Measurements from ENCODE around the gene DLG2.

DLG2 gene

DNA sequence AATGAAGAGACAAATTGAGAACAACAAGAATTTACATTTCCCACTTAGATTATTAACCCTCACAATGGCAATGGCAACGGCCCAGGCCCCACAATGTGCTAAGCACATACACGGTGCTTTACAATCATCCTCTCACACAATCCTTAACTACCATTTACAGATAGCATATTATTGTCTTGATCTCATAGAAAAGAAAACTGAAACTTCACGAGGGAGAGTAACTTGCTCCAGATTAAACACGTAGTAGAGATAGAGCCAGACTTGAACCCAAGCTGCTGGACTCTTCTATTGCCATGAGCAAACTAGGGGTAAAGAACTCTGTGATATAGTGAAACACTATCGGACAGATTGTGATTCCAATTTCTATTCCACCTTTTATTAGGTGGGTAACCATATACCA lies 665.1 kb downstream of the DLG2 start:
- no peak for DNase-seq

DNA sequence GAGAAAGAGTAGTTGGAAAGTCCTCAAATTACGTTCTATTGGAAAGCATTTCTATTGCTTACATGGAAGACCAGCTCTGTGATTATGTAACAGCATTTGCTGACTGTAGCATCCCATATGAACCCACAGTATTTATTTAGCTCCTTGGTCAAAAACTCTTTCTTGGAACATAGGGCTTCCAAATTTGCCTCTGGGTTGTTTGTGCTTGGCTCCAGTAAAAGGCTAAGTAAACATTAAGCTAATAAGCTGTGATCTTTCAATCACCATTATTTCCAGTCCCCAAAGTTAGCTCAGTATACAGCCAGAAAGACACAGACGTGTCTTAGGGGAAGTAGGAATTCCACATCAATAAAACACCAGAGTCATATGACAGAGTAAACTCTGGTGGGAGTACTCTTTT lies 668.8 kb downstream of the DLG2 start:
- no peak for DNase-seq

DNA sequence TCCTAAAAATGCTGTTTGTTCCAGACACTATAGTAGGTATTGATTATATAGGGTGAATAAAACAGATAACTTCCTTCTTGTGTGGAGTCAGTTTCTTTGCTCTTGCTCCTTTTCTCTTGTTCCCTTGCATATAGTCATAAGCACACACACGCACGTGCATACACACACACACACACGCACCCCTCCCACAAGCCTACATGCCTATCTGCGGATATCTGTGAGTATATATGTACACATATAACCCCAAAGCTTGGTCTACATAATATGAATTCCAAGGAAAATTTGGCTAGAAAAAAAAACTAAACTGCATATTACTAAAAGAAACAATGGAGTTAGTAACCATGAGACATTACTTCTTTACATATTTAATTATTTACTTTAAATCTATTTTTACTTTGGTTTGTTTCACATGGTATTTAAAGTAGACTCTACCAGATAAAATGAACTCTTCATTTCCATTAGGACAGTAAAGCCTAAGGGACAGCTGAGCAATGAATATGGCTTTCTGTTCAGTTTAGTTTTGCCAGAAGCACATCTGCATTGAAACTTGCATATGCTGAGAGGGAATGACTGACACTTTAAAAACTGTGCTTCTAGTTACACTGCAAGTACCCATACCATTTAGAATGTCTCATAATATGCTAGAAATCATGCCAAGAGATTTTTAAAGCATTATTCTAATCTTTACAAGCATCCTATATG lies 676.4 kb downstream of the DLG2 start:
- no peak for DNase-seq

DNA sequence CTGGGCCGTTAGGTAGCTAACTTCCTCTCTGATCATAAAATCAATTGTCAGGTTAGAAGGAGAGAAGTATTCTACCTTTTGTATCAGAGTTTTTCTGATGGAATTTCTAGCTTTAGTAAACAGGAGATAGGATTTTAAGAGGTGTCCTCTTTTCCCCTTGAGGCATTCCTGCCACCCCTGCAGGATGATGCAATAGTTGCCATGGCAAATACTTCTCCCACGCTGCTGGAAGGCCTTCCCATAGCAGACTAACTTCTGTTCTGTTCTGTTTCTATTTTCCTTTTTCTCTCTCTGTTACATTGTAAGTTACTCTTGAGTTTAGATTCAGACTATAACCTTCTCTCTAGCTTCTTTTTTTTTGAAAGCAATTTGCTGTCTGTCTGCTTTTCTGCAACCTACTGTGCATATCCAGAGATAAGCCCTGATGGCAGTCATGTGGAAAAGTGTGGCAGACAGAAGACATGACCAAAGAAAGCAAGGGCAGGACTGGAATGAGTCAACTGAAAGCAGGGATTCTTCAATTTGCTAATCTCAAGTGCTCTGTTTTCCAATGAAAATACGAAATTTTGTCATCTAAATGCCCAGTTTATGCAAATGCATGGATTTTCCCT lies 679.1 kb downstream of the DLG2 start:
- DNase-seq: no peak

DNA sequence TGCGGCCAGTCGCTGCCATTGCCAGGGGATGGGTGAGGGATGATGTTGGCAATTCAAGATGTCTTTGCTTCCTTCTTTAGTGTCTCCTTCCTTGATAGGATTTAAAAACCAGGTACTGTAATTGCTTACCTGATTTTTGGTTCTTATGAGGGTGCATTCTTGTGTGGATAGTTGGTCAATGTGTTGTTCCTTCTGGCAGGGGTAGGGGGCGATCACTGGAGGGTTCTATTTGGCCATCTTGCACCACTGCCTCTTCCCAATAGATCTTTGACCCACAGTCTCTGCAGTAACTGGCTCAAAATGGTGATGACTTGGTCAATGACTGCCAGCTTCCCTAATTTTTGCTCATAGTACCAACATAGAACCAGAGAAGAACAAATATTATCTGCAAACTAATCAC lies 680.1 kb downstream of the DLG2 start:
- DNase-seq: no peak

DNA sequence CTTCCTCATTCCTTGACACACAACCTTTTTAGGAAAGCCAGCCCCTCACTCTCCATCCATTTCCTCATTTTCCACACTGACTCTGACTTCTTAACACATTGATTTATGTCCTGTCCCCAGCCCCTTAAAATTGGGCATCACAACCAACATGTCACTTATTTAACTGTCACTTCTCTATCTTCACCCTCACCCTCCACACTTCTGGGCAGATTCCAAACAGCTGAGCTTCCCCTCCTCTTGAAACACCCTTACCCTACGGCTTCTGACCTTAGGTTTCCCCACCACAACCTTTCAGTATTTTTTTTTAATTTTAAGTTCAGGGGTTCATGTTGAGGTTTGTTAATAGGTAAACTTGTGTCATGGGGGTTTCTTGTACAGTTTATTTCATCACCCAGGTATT lies 696.3 kb downstream of the DLG2 start:
- DNase-seq: no peak

DNA sequence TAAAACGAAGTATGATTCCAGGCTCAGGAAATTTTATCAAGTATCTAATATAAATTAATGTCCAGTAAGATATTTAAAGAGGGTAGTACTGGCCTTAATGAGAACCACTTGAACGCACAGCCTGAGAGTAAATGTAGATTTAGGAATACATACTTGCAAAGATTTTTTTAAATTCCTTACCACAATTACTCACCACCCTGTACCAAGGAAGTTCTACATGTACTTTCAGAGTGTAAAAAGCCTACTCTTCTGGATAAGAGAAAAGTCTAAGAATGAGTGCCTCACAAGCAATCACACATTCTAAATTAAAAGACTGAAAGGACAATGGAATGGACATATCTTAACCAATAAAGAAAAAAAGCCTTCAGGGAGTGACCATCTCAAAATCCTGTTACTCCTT lies 697.4 kb downstream of the DLG2 start:
- DNase-seq: no peak

DNA sequence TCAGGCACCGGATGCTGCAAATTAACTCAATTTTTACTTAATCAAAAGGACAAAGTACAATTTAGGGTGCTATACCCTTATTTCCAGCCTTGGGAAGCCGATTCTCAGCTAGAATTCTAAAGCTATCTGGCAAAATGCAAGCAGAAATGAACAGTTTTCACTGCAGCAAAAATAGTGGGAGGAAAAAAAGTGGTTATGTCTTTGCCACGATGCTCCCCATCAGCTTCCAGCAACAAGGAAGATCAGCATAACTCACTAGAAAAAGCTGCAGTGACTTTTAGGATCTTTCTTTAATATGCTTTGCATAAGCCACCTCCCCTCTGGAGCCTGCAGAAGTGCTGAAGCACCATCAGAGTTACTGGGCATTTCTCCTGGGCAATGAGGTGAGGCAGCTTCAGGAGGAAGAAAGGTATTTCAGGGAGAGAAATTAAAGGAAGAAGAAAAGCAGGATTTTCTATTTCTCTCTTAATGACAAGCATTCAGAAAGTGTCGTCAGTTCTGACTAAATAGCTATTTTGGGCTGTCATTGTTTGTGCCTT lies 702.9 kb downstream of the DLG2 start:
- no peak for DNase-seq

DNA sequence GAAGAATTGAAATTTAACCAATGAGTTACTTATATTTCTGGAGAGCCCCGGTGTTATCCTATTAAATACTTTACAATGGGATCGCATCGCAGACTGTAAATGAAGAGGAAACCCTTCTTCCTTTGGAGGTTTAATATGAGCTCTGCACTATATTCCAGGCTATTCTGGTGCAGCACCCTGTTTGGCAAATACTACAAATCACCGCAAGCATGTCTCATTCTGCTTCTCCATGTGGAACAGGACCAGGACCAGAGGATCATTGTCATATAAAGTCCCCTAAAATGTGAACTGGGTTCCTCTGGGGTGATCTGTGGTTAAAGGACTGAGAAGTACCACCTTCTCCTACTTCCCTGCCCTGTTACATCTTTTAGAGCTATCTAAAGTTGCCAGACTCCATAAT lies 703.7 kb downstream of the DLG2 start:
- DNase-seq: no peak

DNA sequence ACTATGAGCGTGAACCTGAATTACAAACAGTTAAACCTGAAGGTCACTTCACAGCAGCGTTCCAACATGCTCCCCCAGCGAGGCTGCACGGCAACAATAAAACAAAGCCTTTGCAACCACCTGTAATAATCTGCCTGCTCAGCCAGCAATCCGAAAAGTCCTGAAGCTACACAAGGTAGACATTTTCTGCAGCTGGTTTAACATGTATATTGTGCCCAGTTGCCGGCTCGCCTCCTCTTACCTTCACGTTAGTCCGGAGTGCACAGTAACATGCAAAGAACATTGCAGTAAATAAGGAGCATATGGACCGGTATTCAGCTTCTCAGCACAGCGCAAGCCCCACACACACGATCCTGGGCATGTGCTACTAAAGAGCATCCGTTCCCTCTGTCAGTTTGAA lies 704.3 kb downstream of the DLG2 start:
- no peak for DNase-seq

DNA sequence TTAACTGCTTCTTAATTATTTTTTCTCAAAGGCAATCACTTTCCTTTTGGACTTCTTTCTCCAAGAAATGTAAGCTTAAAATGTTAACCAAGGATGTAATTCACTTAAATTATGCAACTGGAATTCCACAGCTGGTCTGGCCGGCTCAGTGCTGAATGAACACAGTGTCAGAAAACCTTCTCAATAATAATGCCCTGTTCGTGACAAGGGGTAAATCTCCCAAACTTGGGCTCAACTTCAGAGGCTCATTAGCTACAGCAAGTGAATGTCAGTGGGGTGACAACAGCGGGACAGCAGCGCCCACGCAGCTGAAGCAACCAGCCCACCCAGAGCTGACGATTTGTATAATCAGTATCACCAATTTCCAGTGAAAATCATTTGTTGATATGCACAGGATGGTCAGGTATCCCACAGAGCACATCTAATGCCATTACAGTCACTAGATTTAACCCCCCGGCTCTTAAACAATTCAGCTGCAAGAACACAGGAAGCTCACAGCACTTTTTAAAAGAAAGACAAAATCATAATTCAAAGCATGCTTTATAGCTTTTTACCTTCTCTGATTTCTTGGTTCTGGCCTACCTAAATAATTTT lies 704.8 kb downstream of the DLG2 start:
- DNase-seq: no peak

DNA sequence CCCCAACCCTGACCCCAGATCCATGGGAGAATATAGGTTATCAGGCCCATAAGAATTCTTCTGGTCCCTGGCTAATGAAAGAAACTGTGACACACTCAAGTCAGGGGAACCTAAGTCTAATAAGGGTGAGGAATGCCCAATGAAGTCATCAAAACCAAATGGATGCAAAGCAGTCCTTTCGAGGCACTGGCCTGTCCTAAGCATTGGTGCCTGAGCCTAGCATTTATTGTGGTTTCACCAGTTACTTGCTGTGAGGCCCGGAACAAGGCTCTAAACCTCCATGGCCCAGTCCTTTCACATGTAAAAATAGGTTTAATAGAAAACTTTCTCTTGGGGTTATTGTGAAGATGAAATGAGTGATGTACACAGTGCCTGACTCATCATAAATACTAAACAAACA lies 712.6 kb downstream of the DLG2 start:
- DNase-seq: no peak

DNA sequence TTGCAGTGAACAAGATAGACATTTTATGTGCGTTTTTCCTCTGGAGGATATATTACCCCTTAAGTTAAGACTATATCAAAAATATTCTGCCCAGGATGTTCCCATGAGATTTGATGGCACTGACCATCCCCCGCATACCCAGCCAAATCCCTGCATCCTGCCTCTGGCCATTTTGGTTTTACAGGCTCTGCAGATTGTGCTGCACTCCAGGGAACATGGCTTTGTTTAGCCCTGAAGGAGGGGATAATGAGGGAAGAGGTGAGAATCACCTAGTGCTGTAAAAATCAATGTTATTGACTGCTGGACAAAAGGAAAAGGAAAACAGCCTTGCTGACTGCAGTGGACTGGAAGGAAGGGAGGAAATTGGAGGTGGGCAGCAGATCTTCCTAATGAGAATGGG lies 717.4 kb downstream of the DLG2 start:
- DNase-seq: no peak

DNA sequence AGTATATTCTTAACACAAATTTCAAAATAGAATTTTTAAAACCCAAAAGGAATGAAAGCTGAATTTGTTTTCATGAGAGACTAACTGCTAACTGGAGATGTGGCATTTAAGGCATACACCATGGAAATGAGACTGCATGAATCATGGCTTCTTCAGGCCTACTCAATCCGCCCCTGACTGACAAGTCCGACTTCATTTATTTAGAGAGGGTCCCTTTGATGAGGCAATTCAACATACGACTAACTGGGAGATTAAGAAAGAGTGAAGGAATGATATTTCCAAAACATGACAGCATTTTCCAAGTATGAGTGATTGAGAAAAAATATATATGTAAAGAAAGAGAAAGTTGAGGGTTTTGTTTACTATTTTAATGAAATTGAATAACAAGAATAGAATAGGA lies 720.1 kb downstream of the DLG2 start:
- no peak for DNase-seq

DNA sequence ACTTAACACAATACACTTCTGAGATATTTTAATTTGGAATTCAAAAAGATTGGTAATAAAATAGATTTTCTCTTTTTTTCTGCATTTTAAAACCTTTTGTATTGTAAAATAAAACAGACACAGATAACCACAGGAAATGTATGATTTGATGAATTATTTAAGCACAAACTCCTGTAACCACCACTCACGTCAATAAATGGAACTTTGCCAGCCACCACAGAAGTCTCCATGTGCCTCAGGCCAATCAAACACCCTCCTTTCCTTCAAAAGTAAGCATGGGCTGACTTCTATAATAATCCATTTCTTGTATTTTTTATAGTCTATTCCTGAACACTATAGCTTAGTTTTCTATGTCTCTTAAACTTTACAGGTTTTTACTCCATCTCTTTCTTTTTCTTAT lies 721.7 kb downstream of the DLG2 start:
- no peak for DNase-seq

DNA sequence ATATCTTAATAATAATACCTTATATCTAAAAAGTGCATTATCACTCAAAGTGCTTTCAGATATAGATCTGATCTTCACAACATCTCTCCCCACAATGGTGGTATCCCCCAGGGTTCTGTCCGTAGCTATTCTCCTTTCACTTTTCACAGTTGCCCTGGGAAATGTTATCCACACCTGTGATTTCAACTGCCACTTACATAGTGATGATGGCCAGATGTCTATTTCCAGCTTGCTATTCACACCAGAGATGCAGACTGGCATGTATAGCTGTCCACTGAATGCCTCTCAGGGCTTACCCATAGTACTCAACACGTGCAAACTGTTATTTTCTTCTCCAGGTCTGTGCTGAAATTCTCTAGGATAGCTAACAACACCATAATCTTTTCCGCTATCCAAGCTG lies 724.7 kb downstream of the DLG2 start:
- DNase-seq: no peak

DNA sequence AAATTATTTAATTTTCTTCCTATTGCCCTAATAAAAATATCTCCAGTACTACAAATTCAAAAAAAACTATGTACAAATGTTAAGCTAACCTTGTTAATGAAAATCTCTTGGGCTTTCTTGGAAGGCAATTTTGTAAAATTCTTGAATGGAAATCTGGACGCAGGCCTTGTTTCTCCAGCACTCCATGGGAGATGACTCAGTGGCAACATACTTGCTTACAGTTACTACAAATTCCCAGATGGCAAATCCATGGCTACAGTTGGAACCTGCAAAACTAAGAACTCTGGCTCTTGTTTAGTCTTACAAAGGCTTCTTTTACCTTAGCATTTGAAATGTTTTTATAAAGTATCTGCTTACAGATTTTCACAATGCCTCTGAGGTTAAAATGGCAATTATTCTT lies 725.2 kb downstream of the DLG2 start:
- no peak for DNase-seq

DNA sequence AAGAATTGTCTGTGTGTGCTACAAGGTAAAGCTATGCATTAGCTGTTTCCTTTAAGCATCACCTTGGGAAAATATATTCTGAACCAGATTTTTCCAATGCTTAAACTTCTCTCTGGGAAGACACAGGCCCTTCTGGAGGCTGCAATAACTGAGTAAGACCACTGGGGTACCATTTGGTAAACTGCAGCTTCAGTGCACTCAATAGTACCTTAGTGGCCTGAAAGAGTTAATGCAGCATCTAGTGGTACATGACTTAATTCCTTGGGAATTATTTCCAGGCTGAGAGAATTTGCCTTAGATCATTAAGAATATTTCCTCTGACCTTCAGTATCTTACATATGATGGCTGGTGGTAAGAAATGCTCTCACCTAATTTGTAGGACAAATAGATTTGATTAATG lies 727.4 kb downstream of the DLG2 start:
- DNase-seq: no peak

DNA sequence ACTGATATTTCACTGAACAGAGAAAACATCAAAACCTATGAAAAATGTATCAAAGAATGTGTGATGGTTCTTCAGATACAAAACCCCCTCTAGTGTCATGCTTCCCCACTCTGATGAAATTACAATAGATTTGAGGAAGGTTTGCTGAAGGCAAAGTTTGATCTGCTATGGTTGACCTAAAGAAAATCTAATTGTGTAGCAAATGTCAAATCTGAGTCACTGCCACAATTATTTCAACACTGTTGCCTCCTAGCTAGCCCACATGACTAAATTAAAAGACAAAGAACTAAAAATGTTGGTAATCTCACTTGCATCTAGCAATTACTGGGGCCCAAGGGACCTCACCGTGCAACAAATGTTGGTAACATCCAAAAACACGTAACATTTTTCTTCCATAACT lies 728.0 kb downstream of the DLG2 start:
- DNase-seq: no peak

DNA sequence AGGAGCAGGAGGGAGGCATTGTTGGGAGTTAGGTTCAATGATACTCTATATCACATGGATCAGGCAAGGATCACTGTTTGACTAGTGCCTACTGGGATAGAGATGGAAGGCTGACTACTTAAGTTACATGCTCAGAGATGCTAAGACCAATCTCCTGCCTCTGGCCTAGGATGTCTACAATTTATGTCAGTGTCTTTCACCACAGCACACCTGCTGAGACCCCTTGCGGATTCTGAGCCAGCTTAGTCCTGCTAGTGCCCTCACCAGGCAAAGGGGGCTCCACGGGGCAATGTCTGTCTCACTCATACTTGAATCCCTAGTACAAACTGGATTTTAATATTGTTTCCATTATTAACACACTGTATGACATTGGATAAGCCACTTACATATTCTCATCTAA lies 732.5 kb downstream of the DLG2 start:
- no peak for DNase-seq

DNA sequence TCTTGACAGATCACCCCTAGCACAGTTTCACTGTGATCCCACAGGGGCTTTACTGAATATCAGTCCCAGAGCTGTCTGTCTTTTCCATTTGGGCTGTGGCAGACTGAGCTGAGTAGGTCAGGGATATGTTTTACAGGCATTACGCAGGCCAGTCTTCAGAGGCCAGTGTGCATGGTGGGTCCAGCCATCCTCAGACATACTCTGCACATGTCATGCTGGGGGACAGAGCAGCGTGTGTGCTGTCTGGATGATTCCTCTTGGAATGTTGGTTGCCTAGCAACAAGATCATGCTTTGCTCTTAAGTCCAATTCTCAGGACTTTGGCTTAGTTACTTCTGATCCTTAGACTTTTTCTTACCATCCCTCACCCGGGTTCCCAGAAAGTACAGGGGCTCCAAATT lies 736.5 kb downstream of the DLG2 start:
- DNase-seq: no peak

DNA sequence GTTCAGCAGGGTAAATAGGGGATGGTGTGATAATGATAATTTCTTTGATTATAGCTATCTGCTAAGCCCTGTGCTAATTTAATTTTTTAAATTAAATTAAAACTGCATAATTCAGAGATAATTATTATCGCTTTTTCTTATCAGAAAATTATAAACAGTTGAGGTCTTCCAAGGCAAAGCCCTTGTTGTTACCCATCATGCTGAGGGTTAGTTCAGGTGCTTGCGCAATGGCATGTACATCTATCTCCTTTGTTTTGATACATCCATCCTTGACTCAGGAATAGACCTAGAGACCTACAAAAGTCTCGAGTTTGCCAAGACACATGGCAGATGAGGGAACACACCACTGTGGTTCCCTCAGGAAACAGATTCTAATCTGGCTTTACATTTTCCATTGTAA lies 737.6 kb downstream of the DLG2 start:
- DNase-seq: no peak

DNA sequence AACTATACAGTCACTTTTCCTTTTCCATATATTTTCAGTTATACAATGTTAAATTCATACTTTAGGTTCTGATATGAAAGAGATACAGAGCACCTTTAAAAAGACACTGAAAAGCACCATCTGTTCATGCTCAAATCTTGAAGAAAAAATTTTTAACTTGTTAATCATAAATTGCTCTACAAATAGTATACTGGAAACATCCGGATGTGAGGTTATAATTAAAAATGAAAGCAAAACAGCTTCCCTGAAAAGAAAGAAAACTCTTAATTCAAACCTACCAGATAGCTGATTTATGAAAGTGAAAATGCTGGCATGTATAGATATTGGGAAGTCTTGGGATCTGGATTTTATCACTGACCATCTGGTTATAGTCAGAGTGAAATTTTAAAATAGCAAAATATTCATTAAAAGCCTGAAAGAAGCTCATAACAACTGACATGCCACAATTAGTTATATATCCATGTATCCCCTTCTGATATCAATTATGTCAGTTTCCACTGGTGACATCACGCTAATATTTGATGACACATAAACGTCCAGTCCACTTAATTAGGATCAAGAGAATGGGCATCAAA lies 740.0 kb downstream of the DLG2 start:
- DNase-seq: no peak

DNA sequence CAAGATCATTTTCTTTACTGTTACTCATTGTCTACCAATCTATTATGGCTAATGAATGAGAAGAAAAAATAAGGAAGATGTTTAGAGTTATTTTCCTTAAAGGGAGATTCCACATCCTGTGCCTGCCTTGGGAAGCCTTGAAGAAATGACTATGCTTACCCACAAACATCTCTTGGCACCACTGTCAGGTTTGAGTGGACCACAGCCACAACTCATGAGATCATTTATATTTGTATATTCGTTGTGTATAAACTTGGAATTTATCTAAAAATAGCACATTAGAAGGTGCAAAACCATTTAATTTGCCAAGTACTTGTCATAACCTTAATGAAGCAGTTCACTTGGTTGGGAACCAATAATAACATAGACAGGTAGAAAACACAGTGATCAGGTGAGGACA lies 740.8 kb downstream of the DLG2 start:
- no peak for DNase-seq

Data from NCI-H1694 (cell line).